Mucosa of rectum (tissue), 2 donors: ENCODE data around the gene AOAH.

Experiments used
- H3K27ac ChIP-seq, 2 donors: one replicate each; pipeline ENCODE4 v1.7.0; 2013; ENCODE audit warnings: inconsistent platforms in 2 of 2, low read depth in 2 of 2, low read length in 2 of 2
- H3K27me3 ChIP-seq, 2 donors: one replicate each; pipeline ENCODE4 v1.7.0; 2013; ENCODE audit warnings: low read length in 2 of 2; ENCODE audit not compliant: control insufficient read depth in 2 of 2, insufficient read depth in 2 of 2
- H3K36me3 ChIP-seq, 2 donors: one replicate each; pipeline ENCODE4 v1.7.0; 2013; ENCODE audit warnings: low read length in 2 of 2; ENCODE audit not compliant: control insufficient read depth in 2 of 2, insufficient read depth in 2 of 2
- H3K4me1 ChIP-seq, 2 donors: one replicate each; pipeline ENCODE4 v1.7.0; 2013; ENCODE audit warnings: low read length in 2 of 2, mild to moderate bottlenecking in 1 of 2; ENCODE audit not compliant: control insufficient read depth in 2 of 2, insufficient read depth in 2 of 2
- H3K4me3 ChIP-seq, 2 donors: one replicate each; pipeline ENCODE4 v1.7.0; 2013; ENCODE audit warnings: low read length in 2 of 2
- H3K9ac ChIP-seq, 2 donors: one replicate each; pipeline ENCODE4 v1.7.0; 2013; ENCODE audit warnings: low read length in 2 of 2, low read depth in 1 of 2, mild to moderate bottlenecking in 1 of 2
- H3K9me3 ChIP-seq, 2 donors: one replicate each; pipeline ENCODE4 v1.7.0; 2013; ENCODE audit warnings: low read length in 2 of 2; ENCODE audit not compliant: control insufficient read depth in 2 of 2
- donor health status: healthy.
- donor health status: Normal muscosa, but diverticular disease.

AOAH gene

GRCh38 chr7:36625247-36625646 is 99.0 kb downstream of the AOAH start:
- Histone ChIP-seq H3K4me1 (no peaks in the 10 kb centered on the region), H3K9me3 (no peaks in the 10 kb centered on the region), H3K27me3 (no peaks in the 10 kb centered on the region), H3K36me3 (peaks cover 0 to 2% of the 10 kb centered on the region in 2 donors), H3K9ac (no peak overlapping the region), H3K27ac (no peak overlapping the region), H3K4me3 (no peak overlapping the region)

DNA sequence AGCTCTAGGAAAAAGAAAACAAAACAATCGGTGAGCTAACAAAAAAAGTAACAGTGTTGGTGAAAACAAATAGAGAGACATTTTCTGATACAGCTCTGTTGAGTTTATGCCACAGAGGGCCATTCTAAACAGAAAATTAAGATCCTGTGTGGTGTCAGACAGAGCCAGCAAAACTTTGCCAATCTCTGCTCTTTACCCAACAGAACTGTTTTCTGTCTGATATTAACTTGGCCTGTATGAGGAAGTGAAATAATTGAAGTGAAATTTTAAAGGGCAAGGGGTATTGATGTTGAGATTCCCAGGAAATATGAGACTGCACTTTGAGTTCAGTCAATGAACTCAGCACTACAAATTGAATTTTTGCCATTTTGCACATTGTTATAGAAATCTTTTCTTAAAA is 101.0 kb downstream of the AOAH start:
- Histone ChIP-seq H3K9ac (no peak overlapping the region), H3K4me3 (no peak overlapping the region), H3K4me1 (no peaks in the 10 kb centered on the region), H3K27me3 (no peaks in the 10 kb centered on the region), H3K36me3 (no peaks in the 10 kb centered on the region), H3K27ac (no peak overlapping the region), H3K9me3 (no peaks in the 10 kb centered on the region)

GRCh38 chr7:36621396-36621795 is 102.9 kb downstream of the AOAH start:
- Histone ChIP-seq H3K36me3 (peaks cover 0 to 1% of the 10 kb centered on the region in 2 donors), H3K27me3 (no peaks in the 10 kb centered on the region), H3K9ac (no peak overlapping the region), H3K4me3 (no peak overlapping the region), H3K9me3 (no peaks in the 10 kb centered on the region), H3K4me1 (no peaks in the 10 kb centered on the region), H3K27ac (no peak overlapping the region)

- no peaks in the 10 kb centered on the region for H3K27me3 ChIP-seq
- H3K4me3 ChIP-seq = no peak overlapping the region
- H3K4me1 ChIP-seq = no peaks in the 10 kb centered on the region
- no peaks in the 10 kb centered on the region for H3K9me3 ChIP-seq
- no peak overlapping the region for H3K27ac ChIP-seq
- peaks cover 0 to 4% of the 10 kb centered on the region in 2 donors for H3K36me3 ChIP-seq
- no peak overlapping the region for H3K9ac ChIP-seq
Measured at GRCh38 chr7:36620166-36620708, 104.1 kb downstream of the AOAH start.

GRCh38 chr7:36617408-36617807 is 106.9 kb downstream of the AOAH start:
- H3K27ac ChIP-seq = no peak overlapping the region

GRCh38 chr7:36615852-36616540 is 108.3 kb downstream of the AOAH start:
- Histone ChIP-seq H3K27me3 (no peaks in the 10 kb centered on the region), H3K36me3 (peaks cover 0 to 4% of the 10 kb centered on the region in 2 donors)

More at GRCh38 chr7:36617408-36617807, 106.9 kb downstream of the AOAH start:
- H3K4me1 ChIP-seq = no peaks in the 10 kb centered on the region
- peaks cover 0 to 4% of the 10 kb centered on the region in 2 donors for H3K36me3 ChIP-seq
- H3K4me3 ChIP-seq = no peak overlapping the region
- no peaks in the 10 kb centered on the region for H3K9me3 ChIP-seq
- no peak overlapping the region for H3K9ac ChIP-seq
- H3K27me3 ChIP-seq = no peaks in the 10 kb centered on the region

DNA sequence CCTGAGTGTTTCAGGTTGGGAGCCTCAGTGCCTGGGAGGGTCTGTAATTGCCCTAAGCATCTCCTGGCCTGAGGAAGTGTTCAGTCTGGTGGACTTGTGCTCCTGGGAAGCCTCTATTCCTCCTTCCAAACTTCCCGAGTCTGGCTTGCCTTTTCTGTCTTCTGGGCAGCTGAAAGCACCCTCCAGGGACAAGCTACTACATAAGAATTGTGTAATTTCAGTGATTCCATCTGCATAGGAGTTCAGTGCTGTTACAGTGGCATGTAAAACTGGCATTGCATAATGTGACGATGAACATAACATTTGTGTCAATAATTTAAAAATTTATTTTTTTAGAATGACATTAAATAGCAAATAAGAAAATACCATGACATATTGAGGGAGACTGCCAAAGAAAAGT is 109.3 kb downstream of the AOAH start:
- H3K27ac ChIP-seq = no peak overlapping the region
- H3K27me3 ChIP-seq = no peaks in the 10 kb centered on the region
- no peaks in the 10 kb centered on the region for H3K9me3 ChIP-seq
- no peak overlapping the region for H3K9ac ChIP-seq
- H3K4me3 ChIP-seq = no peak overlapping the region
- H3K36me3 ChIP-seq = peaks cover 0 to 4% of the 10 kb centered on the region in 2 donors
- H3K4me1 ChIP-seq = no peaks in the 10 kb centered on the region

More at GRCh38 chr7:36615852-36616540, 108.3 kb downstream of the AOAH start:
- no peak overlapping the region for H3K27ac ChIP-seq
- no peaks in the 10 kb centered on the region for H3K4me1 ChIP-seq
- H3K9me3 ChIP-seq = no peaks in the 10 kb centered on the region
- no peak overlapping the region for H3K9ac ChIP-seq
- no peak overlapping the region for H3K4me3 ChIP-seq

DNA sequence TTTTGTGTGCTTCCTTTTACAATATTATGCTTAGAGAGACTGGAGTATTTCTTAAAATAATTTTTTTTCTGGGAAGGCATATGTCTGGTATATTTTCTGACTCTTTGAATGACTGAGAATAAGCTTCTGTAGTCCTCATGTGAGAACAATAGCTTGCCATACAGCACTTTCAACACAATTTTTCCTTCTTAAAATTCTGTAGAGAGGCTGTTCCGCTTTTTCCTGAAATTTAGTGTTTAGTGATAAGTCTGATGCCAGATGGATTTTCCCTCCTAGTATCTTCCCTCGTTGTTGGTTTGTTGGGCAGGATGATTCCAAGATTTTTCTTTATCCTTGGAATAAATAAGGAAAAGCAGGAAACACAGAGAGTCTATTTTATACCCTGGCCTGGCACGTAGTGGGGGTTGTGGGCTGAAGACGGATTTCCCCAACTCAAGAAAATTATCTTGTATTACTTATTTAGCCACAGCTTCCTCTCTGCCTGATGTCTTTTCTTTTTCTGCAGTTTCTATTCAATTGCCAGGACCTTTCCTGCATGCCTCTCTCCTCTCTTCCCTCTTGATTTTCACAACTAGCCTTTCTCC is 111.2 kb downstream of the AOAH start:
- Histone ChIP-seq H3K36me3 (peaks cover 0 to 4% of the 10 kb centered on the region in 2 donors), H3K9me3 (no peaks in the 10 kb centered on the region), H3K4me3 (no peak overlapping the region), H3K4me1 (no peaks in the 10 kb centered on the region), H3K27me3 (no peaks in the 10 kb centered on the region), H3K27ac (no peak overlapping the region), H3K9ac (no peak overlapping the region)

- Histone ChIP-seq H3K4me3 (no peak overlapping the region), H3K4me1 (no peaks in the 10 kb centered on the region), H3K9ac (no peak overlapping the region), H3K9me3 (no peaks in the 10 kb centered on the region), H3K27ac (no peak overlapping the region), H3K27me3 (no peaks in the 10 kb centered on the region), H3K36me3 (peaks cover 0 to 4% of the 10 kb centered on the region in 2 donors)
Measured at GRCh38 chr7:36611703-36612102, 112.6 kb downstream of the AOAH start.

DNA sequence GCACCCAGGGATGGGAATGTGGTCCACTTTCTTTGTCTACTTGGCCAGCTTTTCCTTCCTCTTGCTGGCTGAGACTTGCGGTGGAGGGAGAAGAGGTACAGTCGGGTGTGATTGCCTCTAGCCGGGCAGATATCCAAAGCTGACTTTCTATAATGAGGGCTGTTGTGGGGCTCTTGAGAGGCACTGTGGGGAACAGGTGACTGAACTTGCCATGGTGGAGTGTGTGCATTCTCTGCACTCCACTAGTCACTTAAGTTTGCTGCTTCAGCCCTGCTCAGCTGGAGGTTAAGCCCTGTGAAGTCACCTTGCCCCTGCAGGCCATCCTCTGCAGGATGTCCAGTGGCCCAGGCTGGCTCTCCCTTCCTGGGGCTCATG is 116.6 kb downstream of the AOAH start:
- Histone ChIP-seq H3K9me3 (no peaks in the 10 kb centered on the region), H3K27ac (no peak overlapping the region), H3K4me1 (no peaks in the 10 kb centered on the region), H3K36me3 (no peaks in the 10 kb centered on the region), H3K4me3 (no peak overlapping the region), H3K9ac (no peak overlapping the region), H3K27me3 (no peaks in the 10 kb centered on the region)
